ENCODE results near the gene SLC1A1. TPM values are rescaled to one million over a fixed set of nuclear protein-coding genes. Genes with fewer than 3 reads are reported as not detected.
A peak's percentile ranks its signal among the peaks of the same experiment; 100 is the strongest.

Gene SLC1A1
- total and polyA plus RNA-seq, 7 donors: 3.3 to 7.5 (median 5.2) TPM

GRCh38 chr9:4591123-4591500 lies 100.8 kb downstream of the SLC1A1 start:
- peak overlapping the region in 3 of 4 donors; percentile 39 to 73 (median 70) for H3K27ac ChIP-seq
- H3K4me1 ChIP-seq: peaks cover 0 to 42% (median 37%) of the 10 kb centered on the region in 4 donors
- intact Hi-C loops (cut with DNase I): no loop called here
- H3K27me3 ChIP-seq: no peaks in the 10 kb centered on the region
- H3K9me3 ChIP-seq: no peaks in the 10 kb centered on the region
- WGBS, 2 donors: 80 to 88% methylated on average over 4 of the region's 4 CpGs
- DNase-seq: no peak
- H3K4me3 ChIP-seq: peak overlapping the region in 1 of 4 donors; percentile 5
- TF ChIP-seq EP300 (IDR thresholded peaks at IDR 0.05) (no peak), POLR2AphosphoS5 (IDR thresholded peaks at IDR 0.05) (no peak), POLR2A (IDR thresholded peaks at IDR 0.05) (no peak), CTCF (IDR thresholded peaks at IDR 0.05) (no peak)
- no peaks in the 10 kb centered on the region for H3K36me3 ChIP-seq

GRCh38 chr9:4592295-4592694 lies 102.0 kb downstream of the SLC1A1 start:
- H3K27ac ChIP-seq: peak overlapping the region in 1 of 4 donors; percentile 70
- H3K36me3 ChIP-seq: no peaks in the 10 kb centered on the region
- H3K9me3 ChIP-seq: no peaks in the 10 kb centered on the region
- H3K27me3 ChIP-seq: no peaks in the 10 kb centered on the region
- WGBS, 2 donors: 62 to 69% methylated on average over 3 of the region's 3 CpGs
- DNase-seq: no peak
- TF ChIP-seq POLR2AphosphoS5 (IDR thresholded peaks at IDR 0.05): no peak
- no peak for TF ChIP-seq EP300 (IDR thresholded peaks at IDR 0.05)
- no peak overlapping the region for H3K4me3 ChIP-seq
- intact Hi-C loops (cut with DNase I): no loop called here
- peaks cover 0 to 54% (median 45%) of the 10 kb centered on the region in 4 donors for H3K4me1 ChIP-seq

GRCh38 chr9:4592886-4593285 lies 102.6 kb downstream of the SLC1A1 start:
- Histone ChIP-seq H3K36me3 (no peaks in the 10 kb centered on the region), H3K9me3 (no peaks in the 10 kb centered on the region), H3K27me3 (no peaks in the 10 kb centered on the region), H3K4me1 (peaks cover 0 to 59% (median 45%) of the 10 kb centered on the region in 4 donors), H3K4me3 (no peak overlapping the region), H3K27ac (no peak overlapping the region)
- DNase-seq: no peak
- TF ChIP-seq POLR2A (IDR thresholded peaks at IDR 0.05): no peak
- TF ChIP-seq CTCF (IDR thresholded peaks at IDR 0.05): no peak
- TF ChIP-seq POLR2AphosphoS5 (IDR thresholded peaks at IDR 0.05): no peak
- TF ChIP-seq EP300 (IDR thresholded peaks at IDR 0.05): no peak
- intact Hi-C loops (cut with DNase I): no loop called here
- 80 to 87% methylated on average over 1 of the region's 1 CpG for WGBS, 2 donors

- Histone ChIP-seq H3K9me3 (no peaks in the 10 kb centered on the region), H3K27ac (no peak overlapping the region), H3K4me3 (no peak overlapping the region), H3K4me1 (peaks cover 0 to 52% (median 35%) of the 10 kb centered on the region in 4 donors), H3K36me3 (no peaks in the 10 kb centered on the region), H3K27me3 (no peaks in the 10 kb centered on the region)
- intact Hi-C loops (cut with DNase I): no loop called here
- no peak for TF ChIP-seq POLR2A (IDR thresholded peaks at IDR 0.05)
- TF ChIP-seq EP300 (IDR thresholded peaks at IDR 0.05): no peak
- no peak for TF ChIP-seq CTCF (IDR thresholded peaks at IDR 0.05)
- TF ChIP-seq POLR2AphosphoS5 (IDR thresholded peaks at IDR 0.05): no peak
- DNase-seq: no peak
- WGBS, 2 donors: 86 to 88% methylated on average over 4 of the region's 4 CpGs
Observed at GRCh38 chr9:4594545-4594944, 104.3 kb downstream of the SLC1A1 start.

- no peak for TF ChIP-seq CTCF (IDR thresholded peaks at IDR 0.05)
- no peak for TF ChIP-seq POLR2A (IDR thresholded peaks at IDR 0.05)
- no peak for TF ChIP-seq POLR2AphosphoS5 (IDR thresholded peaks at IDR 0.05)
- no peak for TF ChIP-seq EP300 (IDR thresholded peaks at IDR 0.05)
- Histone ChIP-seq H3K36me3 (no peaks in the 10 kb centered on the region), H3K4me1 (peaks cover 0 to 47% (median 33%) of the 10 kb centered on the region in 4 donors), H3K9me3 (no peaks in the 10 kb centered on the region), H3K27me3 (no peaks in the 10 kb centered on the region), H3K27ac (peak overlapping the region in 1 of 4 donors; percentile 52), H3K4me3 (no peak overlapping the region)
- intact Hi-C loops (cut with DNase I): loop anchor here (5.0 kb wide), 1 partner anchor 103 kb away; the partner anchor contains the start of gene SLC1A1
- no peak for DNase-seq
- WGBS, 2 donors: 80 to 88% methylated on average over 2 of the region's 2 CpGs
Observed at GRCh38 chr9:4594994-4595393, 104.7 kb downstream of the SLC1A1 start.

Measured in sigmoid colon (tissue), 7 donors.